IMR-90 (cell line): ENCODE measurements around the gene FNDC1. TPM values are rescaled to one million over a fixed set of nuclear protein-coding genes. Genes with fewer than 3 reads are reported as not detected.

Experiments
- ATAC-seq: fragments of 200-7000 bp; cut with Tn5 transposase; 2 replicates; pipeline ENCODE4 v1.9.1; 2020; ENCODE audit warnings: low read depth, mild to moderate bottlenecking, moderate library complexity
- BruUV-seq: library from RNA; stranded (reverse); fragments of 400-500 nt; replicated peaks from 2 replicates; lab custom pipeline; 2021; lab: Mats Ljungman, UMichigan
- CTCF ChIA-PET: fragments of 300-600 bp; formaldehyde crosslinking; extraction: SDS; loops from one replicate; lab custom pipeline; 2021; ENCODE audit warnings: antibody characterized with exemption; lab: Yijun Ruan, JAX
- POLR2A ChIA-PET: fragments of 300-600 bp; sonication (Branson Sonifier 250); formaldehyde crosslinking; loops from one replicate; lab custom pipeline; 2022; ENCODE audit warnings: antibody characterized with exemption; ENCODE audit not compliant: unreplicated experiment; lab: Charles Lee
- DNase-seq: peaks from one replicate; pipeline ENCODE4 v3.0.0; 2013
- H2AFZ ChIP-seq: replicated peaks from 2 replicates; pipeline ENCODE3; 2013; ENCODE audit warnings: low read length, mild to moderate bottlenecking; ENCODE audit not compliant: poor library complexity
- H2AK5ac ChIP-seq: 2 replicates; pipeline ENCODE4 v1.6.1; 2013; ENCODE audit warnings: low read depth, low read length, inconsistent platforms
- H2AK9ac ChIP-seq: replicated peaks from 2 replicates; pipeline ENCODE3; 2013; ENCODE audit warnings: mild to moderate bottlenecking, low read depth, low read length, moderate library complexity; ENCODE audit not compliant: poor library complexity
- H2BK120ac ChIP-seq: 2 replicates; pipeline ENCODE4 v1.6.1; 2013; ENCODE audit warnings: low read depth, low read length, inconsistent platforms
- H2BK15ac ChIP-seq: 3 replicates; pipeline ENCODE4 v1.6.1; 2013; ENCODE audit warnings: low read depth, low read length, inconsistent platforms
- H2BK20ac ChIP-seq: 2 replicates; pipeline ENCODE4 v1.6.1; 2013; ENCODE audit warnings: low read depth, mild to moderate bottlenecking, inconsistent platforms, low read length, moderate library complexity
- H2BK5ac ChIP-seq: 2 replicates; pipeline ENCODE4 v1.6.1; 2013; ENCODE audit warnings: mild to moderate bottlenecking, low read depth, low read length, inconsistent platforms; ENCODE audit not compliant: poor library complexity, severe bottlenecking
- H3K14ac ChIP-seq: replicated peaks from 2 replicates; pipeline ENCODE4 v1.6.1; 2013; ENCODE audit warnings: low read depth, low read length, inconsistent platforms
- H3K18ac ChIP-seq: 2 replicates; pipeline ENCODE4 v1.6.1; 2013; ENCODE audit warnings: low read depth, low read length, control low read depth
- H3K23ac ChIP-seq: 2 replicates; pipeline ENCODE4 v1.6.1; 2013; ENCODE audit warnings: low read depth, low read length, inconsistent platforms
- H3K27ac ChIP-seq: 2 replicates; pipeline ENCODE4 v1.5.1; 2013; ENCODE audit warnings: mild to moderate bottlenecking, control low read depth, low read length; ENCODE audit not compliant: insufficient read depth
- H3K27me3 ChIP-seq: 2 replicates; pipeline ENCODE4 v1.6.1; 2013; ENCODE audit warnings: low read length; ENCODE audit not compliant: control insufficient read depth, insufficient read depth
- H3K36me3 ChIP-seq: 2 replicates; pipeline ENCODE4 v1.6.1; 2013; ENCODE audit warnings: low read length, mixed read lengths; ENCODE audit not compliant: control insufficient read depth, insufficient read depth
- H3K4ac ChIP-seq: 2 replicates; pipeline ENCODE4 v1.6.1; 2013; ENCODE audit warnings: low read depth, low read length, inconsistent platforms
- H3K4me1 ChIP-seq: 2 replicates; pipeline ENCODE4 v1.6.1; 2013; ENCODE audit warnings: low read length, mixed read lengths; ENCODE audit not compliant: control insufficient read depth, insufficient read depth
- H3K4me2 ChIP-seq: 2 replicates; pipeline ENCODE4 v1.6.1; 2013; ENCODE audit warnings: low read depth, mild to moderate bottlenecking, control low read depth, low read length, moderate library complexity
- H3K4me3 ChIP-seq: 2 replicates; pipeline ENCODE4 v1.5.1; 2013; ENCODE audit warnings: low read depth, mild to moderate bottlenecking, control low read depth, low read length, moderate library complexity; ENCODE audit not compliant: insufficient read depth
- H3K56ac ChIP-seq: 2 replicates; pipeline ENCODE4 v1.6.1; 2013; ENCODE audit warnings: low read length, inconsistent platforms; ENCODE audit not compliant: insufficient read depth; ENCODE audit errors: extremely low read depth
- H3K79me1 ChIP-seq, 2 experiments: 2 replicates each; pipeline ENCODE4 v1.6.1; 2013; ENCODE audit warnings: low read length in 2 of 2, inconsistent platforms in 1 of 2, low read depth in 1 of 2
- H3K9ac ChIP-seq: 2 replicates; pipeline ENCODE4 v1.6.1; 2013; ENCODE audit warnings: low read depth, low read length, control low read depth
- H3K9me1 ChIP-seq: 2 replicates; pipeline ENCODE4 v1.6.1; 2013; ENCODE audit warnings: low read length, inconsistent platforms; ENCODE audit not compliant: insufficient read depth
- H3K9me3 ChIP-seq: 2 replicates; pipeline ENCODE4 v1.6.1; 2013; ENCODE audit warnings: low read length; ENCODE audit not compliant: control insufficient read depth, insufficient read depth
- H4K20me1 ChIP-seq: 2 replicates; pipeline ENCODE4 v1.6.1; 2013; ENCODE audit warnings: low read length, inconsistent platforms; ENCODE audit not compliant: insufficient read depth
- H4K5ac ChIP-seq: 2 replicates; pipeline ENCODE4 v1.6.1; 2013; ENCODE audit warnings: mild to moderate bottlenecking, low read depth, low read length, control low read depth
- H4K8ac ChIP-seq, 2 experiments: 2 replicates each; pipeline ENCODE4 v1.6.1; 2013; ENCODE audit warnings: low read depth in 2 of 2, low read length in 2 of 2, control low read depth in 1 of 2, inconsistent platforms in 1 of 2
- H4K91ac ChIP-seq: 2 replicates; pipeline ENCODE4 v1.6.1; 2013; ENCODE audit warnings: low read depth, low read length, inconsistent platforms; ENCODE audit not compliant: insufficient read depth
- CEBPB ChIP-seq: IDR thresholded peaks from 2 replicates; pipeline ENCODE4 v1.6.1; 2012; ENCODE audit warnings: low read depth, low read length, improper control_type of control experiment
- ELK1 ChIP-seq: fragments of 150-350 bp; IDR thresholded peaks from 2 replicates; pipeline ENCODE4 v1.6.1; 2016; ENCODE audit warnings: low read depth, mild to moderate bottlenecking, low read length, moderate library complexity, borderline replicate concordance
- FOS ChIP-seq: fragments of 150-350 bp; IDR thresholded peaks from 2 replicates; pipeline ENCODE4 v1.6.1; 2016; ENCODE audit warnings: low read depth, low read length
- MAZ ChIP-seq: IDR thresholded peaks from 2 replicates; pipeline ENCODE4 v1.6.1; 2012; ENCODE audit warnings: low read depth, mild to moderate bottlenecking, low read length, improper control_type of control experiment, moderate library complexity, borderline replicate concordance
- NFE2L2 ChIP-seq: fragments of 150-350 bp; IDR thresholded peaks from 2 replicates; pipeline ENCODE4 v1.6.1; 2016; ENCODE audit warnings: low read depth, mild to moderate bottlenecking, low read length
- SMC3 ChIP-seq: fragments of 150-350 bp; IDR thresholded peaks from 2 replicates; pipeline ENCODE4 v1.6.1; 2016; ENCODE audit warnings: low read depth, mild to moderate bottlenecking, antibody characterized with exemption, low read length, moderate library complexity
- USF2 ChIP-seq: fragments of 150-350 bp; IDR thresholded peaks from 2 replicates; pipeline ENCODE4 v1.6.1; 2017; ENCODE audit warnings: mild to moderate bottlenecking, antibody characterized with exemption, low read length, low read depth
- WGBS, 2 experiments: methylation state at CpG; one replicate each; pipeline versions ENCODE4 v1.1.5 to v1.1.7; 2013; ENCODE audit warnings: missing lambda C conversion rate in 2 of 2; ENCODE audit not compliant: insufficient read length in 1 of 2; ENCODE audit errors: extremely low coverage in 2 of 2; 5-methylcytosine and 5-hydroxymethylcytosine counted together
- dilution Hi-C: fragments of 300-500 bp; cut with HindIII; formaldehyde crosslinking; loops from one replicate; pipeline ENCODE4 v1.14.3; 2018; ENCODE audit warnings: low sequenced_read_pairs; ENCODE audit not compliant: unreplicated experiment
- in situ Hi-C: fragments of 300-500 bp; cut with MboI; formaldehyde crosslinking; loops from 3 replicates; pipeline ENCODE4 v1.14.3; 2019; ENCODE audit warnings: low sequenced_read_pairs, inconsistent platforms, mixed read lengths
- intact Hi-C: fragments of 100-400 bp; cut with micrococcal nuclease; formaldehyde crosslinking; loops from 2 replicates; pipeline ENCODE4 v1.10.0; 2022
- polyA plus RNA-seq, 3 experiments: library from polyadenylated mRNA; depleted of rRNA; stranded (reverse); fragments of >200 nt; gene quantifications; 2 replicates each; pipeline ENCODE4 v1.2.3, GENCODE V29; 2012; ENCODE audit warnings: low replicate concordance in 1 of 3
- total RNA-seq: library from RNA; depleted of rRNA; stranded (reverse); fragments of >200 nt; gene quantifications from 2 replicates; pipeline ENCODE4 v1.2.3, GENCODE V29; 2012

Gene FNDC1
- total and polyA plus RNA-seq, 2 of the 4 experiments (the other 2 are of a cell fraction), result 0.03 TPM; not detected in 1

GRCh38 chr6:159169557-159170332, 545 bp downstream of the FNDC1 start:
- Histone ChIP-seq H4K20me1 (no peaks in the 10 kb centered on the region), H2AK9ac (no peak overlapping the region), H4K91ac (no peak overlapping the region), H3K4me3 (peak overlapping the region; percentile 34), H2BK20ac (no peak overlapping the region), H3K27ac (no peak overlapping the region), H2BK5ac (no peak overlapping the region), H2BK120ac (no peak overlapping the region), H3K79me1 (no peaks in the 10 kb centered on the region), H3K4me1 (peaks cover 1% of the 10 kb centered on the region; the same call in 1 of the 2 replicates), H3K9ac (no peak overlapping the region), H4K8ac (no peak overlapping the region), H3K27me3 (peaks cover 48% of the 10 kb centered on the region), H4K5ac (no peak overlapping the region), H3K18ac (no peak overlapping the region), H3K14ac (no peak overlapping the region), H2AFZ (peak overlapping the region; percentile 76), H2AK5ac (no peak overlapping the region), H3K9me3 (no peaks in the 10 kb centered on the region), H3K56ac (no peak overlapping the region), H3K36me3 (no peaks in the 10 kb centered on the region), H3K4ac (no peak overlapping the region), H2BK15ac (no peak overlapping the region), H3K23ac (no peak overlapping the region), H3K4me2 (peak overlapping the region; percentile 79), H3K9me1 (no peaks in the 10 kb centered on the region)
- ATAC-seq, result peak; percentile 12; the same call in 1 of the 2 replicates
- intact Hi-C loops (loop anchor here (10.0 kb wide), 1 partner anchor 765 kb away; no protein-coding TSS in a partner anchor), in situ Hi-C loops (loop anchor here (10.0 kb wide), 1 partner anchor 485 kb away; no protein-coding TSS in a partner anchor), dilution Hi-C loops (no loop called here)
- CTCF ChIA-PET, result interaction anchor here (0.6 kb wide), 1 partner anchor 9 kb away, joined by 3 read pairs; no protein-coding TSS in a partner anchor
- no TSS peak for BruUV-seq
- TF ChIP-seq NFE2L2 (no peak), ELK1 (no peak), CEBPB (no peak), USF2 (no peak), FOS (no peak), SMC3 (no peak), MAZ (no peak)
- POLR2A ChIA-PET, result no interaction called here
- WGBS, 2 experiments, result 3% methylated on average over 41 of the region's 87 CpGs; no CpG with 5 or more reads in 1 of the 2 experiments
- DNase-seq, result peak; percentile 14
